ENCODE results near the gene PIGS.

Gene PIGS

DNA sequence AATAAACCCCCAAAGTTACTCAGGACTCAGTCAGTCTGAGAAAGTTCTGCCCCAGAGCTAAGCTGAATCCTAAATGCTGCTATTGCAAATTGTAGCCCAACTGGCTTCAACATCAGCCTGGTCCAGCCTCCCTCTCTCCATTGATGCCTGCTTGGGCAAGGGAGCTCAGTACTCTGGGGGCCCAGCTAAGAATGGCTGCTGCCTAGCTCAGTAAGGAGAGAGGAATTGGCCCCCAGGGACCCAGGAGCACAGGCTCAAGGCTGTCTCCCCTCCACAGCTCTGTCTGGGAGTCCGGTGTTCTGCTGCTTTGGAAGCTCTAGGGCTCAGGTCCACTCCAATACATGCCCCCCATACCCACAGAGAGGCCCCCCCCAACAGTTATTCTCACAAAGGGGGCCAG is 20.5 kb downstream of the PIGS start:
- DNase-seq (ENCODE audit: low read depth in 2 of 2) = no peak

DNA sequence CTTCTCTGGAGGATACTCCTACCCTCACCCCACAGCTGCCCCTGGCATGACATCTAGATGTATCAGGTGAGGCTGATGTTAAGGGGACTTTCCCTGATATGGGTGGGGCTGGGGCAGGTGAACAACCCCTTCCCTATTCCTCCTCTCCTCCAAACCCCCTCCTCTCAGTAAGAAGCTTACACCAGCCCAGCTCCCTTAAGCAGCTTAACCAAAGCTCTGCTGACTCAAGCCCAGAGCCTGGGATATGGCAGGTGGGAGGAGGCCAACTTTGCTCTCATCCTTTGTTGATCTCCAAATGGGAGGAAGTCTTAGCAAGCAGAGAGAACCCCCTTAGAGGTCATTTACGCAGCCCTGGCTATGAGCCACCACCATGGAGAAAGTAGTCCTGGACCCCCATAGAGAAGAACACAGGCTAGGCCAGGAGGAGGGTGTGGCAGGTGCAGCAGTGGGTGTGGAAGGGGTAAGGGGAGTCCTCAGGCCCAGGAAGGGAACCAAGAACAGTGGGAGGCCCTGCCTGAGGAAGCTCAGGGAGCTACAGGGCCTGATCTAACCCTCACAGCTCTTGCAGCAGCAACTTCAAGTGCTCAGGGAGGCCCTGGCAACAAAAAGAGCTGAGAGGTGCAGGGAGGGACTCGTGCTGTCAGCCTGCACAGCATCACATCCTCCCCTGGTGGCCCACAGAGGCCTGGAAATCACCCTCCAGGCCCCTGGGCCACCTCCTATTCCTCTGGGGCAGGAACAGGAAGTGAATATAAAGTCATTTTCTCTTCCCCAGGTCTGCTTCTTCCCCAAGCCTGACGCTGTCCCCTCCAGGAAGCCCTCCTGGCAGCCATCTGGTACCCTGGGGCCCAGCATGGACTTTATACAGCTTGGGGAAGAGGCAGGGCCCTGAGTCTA is 21.8 kb downstream of the PIGS start:
- peak; percentile 21 to 27 for DNase-seq (ENCODE audit: low read depth in 2 of 2)

DNA sequence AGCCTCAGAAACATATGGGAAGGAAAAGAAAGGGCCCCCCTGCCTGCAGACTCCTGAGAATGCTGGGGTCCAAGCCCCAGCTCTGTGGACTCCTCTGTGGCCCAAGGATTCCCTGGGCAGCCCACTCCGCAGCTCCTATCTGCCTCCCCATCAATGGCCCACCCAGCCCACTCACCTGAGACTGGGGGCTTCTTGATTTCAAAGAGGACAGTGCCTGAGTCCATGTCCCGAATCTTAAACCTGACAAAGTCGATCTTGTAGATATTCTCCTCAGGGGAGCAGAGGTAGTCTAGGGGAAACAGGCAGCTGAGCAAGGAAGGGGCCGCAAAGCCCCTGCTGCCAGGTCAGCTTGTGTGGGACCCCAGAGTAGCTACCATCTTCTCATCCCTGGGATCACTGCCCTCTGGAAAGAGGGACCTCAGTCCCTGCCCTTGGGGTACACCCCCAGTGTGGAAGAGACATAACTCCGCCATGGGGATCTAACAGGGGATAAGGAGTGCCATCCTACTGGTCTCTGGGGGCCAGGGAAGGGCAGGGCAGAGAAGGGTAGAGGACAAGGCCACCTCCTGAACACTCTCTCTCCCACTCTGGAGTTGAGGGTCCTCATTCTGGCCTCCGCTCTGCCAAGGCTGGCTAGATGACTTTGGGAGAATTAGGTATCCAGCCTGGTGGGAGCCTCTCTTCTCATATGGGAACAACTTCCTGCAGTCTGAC is 22.8 kb downstream of the PIGS start:
- DNase-seq (ENCODE audit: low read depth in 2 of 2) = no peak

DNA sequence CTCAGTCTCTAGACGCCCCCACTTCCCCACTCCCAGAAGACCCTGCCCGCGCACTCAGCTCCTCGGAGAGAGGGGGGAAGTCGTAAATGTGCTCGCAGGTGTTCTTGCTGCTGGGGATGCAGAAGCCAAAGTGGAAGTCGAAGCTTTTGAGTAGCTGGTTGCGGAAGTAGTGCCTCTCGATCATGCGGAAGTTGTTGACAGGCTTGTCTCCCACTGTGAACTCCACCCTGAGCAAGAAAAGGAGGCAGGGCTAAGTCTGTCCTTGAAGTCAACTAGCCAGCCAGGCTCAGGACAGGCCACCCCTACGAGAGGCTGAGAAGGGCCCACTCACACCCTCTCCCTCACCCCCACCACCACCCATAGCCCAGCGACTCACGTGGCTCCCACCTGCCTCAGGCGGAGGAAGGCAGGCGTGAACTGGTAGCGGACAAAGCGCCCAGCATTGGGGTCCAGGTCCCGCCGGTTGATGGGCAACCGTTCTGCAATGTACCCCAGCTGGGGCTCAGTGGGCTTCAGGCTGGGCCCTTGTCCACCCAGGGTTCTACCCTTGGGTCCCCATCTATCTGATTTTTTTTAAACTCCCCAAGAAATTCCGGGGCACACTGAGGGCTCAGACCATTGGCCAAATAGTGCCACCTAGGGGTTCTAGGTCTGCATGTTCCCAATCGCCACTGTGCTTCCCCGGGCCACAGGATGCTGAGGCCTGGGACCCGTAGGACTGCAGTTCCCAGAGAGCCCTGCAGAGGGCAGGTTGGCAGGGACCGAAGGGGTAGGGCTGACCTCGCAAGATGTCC is 23.5 kb downstream of the PIGS start:
- peak in 1 of 2 donors; percentile 49 for DNase-seq (ENCODE audit: low read depth in 2 of 2)

DNA sequence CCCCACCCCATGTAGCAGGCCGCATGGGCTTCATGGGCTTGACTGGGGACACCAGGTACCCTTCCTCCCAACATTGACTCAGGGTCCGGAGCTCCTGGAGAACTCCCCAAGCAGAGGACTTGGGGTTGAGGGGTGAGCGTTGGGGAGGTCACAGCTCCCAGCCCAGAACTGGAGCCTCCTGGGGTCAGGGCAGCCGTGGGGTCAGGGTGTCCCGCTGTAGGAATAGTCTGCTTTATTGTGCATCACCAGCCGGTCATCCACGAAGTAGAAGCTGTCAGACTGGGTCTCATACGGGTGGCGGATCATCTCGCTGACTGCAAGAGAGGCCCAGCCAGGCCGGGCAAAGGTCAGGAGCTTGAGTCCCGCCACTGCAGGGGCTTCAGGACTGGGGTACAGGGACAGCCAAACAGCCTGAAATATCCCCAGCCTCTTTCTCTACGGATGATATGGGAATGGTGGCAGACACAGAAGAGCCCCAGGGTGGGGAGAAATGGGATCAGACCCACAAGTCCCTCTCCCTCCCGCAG is 24.2 kb downstream of the PIGS start:
- no peak for DNase-seq (ENCODE audit: low read depth in 2 of 2)

DNA sequence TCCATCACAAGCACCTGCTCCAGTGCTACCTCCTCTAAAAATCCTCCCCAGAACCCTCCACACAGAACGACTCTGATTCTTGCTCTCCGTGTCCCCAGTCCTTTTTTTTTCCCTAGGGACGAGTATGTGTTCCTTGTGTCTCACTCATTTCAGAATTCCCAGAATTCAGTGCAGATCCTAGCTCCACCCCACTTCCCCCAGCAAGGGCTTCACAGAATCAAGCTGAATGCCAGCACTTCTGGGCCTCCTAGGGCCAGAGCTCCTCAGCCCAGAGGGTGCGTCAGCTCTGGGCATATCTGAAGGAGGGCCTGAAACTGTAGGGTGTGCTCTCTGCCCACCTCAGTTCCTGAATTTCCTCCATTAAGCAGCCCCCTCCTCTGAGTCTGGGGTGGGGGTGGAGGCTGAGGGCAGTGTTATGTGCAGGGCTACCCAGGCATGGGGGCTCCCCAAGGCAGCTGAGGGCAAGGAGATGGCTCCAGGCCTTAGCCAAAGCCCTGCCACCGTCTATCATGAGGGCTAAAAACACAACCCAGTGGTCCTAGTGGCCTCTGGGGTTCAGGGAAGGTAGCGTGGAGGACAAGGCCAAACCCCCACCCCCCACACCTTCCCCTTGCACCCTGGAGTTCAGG is 25.4 kb downstream of the PIGS start:
- DNase-seq (ENCODE audit: low read depth in 2 of 2) = no peak

DNA sequence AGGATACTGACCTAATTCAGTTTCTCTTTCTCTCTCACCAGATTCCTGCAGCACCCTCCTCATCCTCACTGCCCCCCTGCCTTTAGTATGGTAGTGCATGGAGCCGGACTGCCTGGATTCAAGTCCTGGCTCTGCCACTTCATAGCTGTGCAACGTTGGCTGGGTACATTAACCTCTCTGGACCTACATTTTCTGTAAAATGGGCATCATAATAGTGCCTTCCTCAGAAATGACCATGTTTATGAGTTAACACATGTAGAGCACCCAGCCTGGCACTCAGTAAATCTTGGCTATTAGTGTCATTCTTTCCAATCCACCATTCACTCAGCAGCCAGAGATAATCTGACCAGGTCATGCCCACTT is 26.2 kb downstream of the PIGS start:
- no peak for DNase-seq (ENCODE audit: low read depth in 2 of 2)

DNA sequence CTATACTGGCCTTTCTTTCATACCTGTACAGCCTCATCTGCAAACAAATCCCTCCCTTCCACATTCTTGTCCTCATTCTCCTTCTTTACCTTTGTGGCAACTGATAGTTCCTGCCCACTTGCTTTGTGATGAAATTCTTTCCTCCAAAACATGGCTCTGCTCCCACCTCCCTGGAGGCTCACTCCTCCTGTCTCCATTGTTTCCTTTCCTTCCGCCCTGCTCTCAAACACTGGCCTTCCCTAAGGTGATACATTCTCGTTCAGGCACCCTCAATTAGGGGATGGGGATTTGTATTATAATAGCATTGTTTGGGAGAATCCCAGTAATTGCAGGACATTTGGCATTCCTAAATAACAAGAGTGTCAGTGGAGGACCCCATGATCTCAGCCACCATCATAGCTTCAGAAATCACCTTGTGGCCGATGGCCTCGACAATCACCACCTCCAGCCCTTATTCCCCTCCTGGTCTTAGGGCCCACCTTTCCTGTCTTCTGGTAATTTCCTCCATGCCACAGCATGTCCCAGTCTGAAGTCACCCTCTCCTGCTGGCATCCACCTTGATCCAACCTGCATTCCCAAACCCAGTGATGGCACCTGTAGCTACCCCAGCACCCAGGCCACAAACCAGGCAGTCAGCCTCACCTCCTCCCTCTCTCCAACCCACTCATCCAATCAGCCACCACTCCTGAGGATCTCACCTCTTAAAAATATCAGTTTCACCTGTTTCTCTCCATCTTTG is 26.8 kb downstream of the PIGS start:
- DNase-seq (ENCODE audit: low read depth in 2 of 2) = no peak

DNA sequence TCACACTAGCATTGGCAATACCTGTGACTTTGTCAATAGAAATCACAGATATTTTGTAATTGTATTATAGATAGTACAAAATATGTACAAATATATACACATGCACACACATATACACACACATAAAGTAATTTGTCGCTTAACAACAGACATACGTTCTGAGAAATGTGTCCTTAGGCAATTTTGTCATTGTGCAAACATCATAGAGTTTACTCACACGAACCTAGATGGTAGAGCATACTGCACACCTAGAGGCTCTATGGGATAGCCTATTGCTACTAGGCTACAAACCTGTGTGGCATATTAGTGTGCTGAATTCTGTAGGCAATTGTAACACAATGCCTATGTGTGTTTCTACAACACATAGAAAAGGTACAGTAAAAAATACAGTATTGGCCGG is 29.9 kb downstream of the PIGS start:
- DNase-seq (ENCODE audit: low read depth in 2 of 2) = no peak

DNA sequence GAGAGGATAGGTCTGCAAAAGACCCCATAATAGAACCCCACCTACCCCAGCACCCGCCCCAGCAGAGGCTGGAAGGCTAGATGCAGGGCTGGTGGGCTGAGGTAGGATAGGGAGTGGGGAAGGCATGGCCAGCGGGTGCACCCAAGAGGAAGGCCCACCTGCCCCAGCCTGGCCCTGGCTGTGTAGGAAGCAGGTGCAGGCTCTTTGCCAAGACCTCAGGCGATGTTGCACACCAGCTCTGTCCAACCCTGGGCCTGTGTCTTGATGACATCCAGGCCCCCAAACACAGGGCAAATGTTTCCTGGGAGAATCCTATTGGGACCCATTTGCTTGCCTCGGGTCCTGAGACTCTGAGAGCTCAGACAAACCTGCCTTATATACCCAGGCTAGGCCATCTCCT is 31.1 kb downstream of the PIGS start:
- no peak for DNase-seq (ENCODE audit: low read depth in 2 of 2)

DNA sequence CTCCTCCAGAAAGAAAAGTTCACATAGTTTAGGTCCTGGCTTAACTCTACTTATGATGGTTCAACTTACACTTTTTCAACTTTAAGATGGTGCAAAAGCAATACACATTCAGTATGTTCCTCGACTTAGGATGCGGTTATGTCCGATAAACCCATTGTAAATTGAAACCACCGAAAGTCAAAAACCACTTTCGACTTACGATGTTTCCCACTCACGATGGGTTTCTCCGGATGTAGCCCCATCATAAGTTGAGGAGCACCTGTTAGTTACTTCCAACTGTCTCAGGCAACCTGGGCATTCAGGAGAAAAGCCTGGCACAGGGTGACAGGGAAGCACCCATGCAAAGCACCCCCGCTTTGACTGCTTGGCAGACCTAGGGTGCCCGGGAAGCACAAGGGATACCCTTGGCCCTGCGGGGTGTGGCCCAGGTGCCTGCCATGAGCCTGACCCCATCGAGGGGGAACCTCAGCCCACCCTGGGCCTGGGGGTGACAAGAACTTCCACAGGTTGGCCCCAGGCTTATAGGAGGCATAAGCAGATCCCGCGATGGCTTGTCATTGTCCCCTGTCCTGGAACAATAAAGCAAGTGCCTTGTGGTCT is 32.9 kb downstream of the PIGS start:
- DNase-seq (ENCODE audit: low read depth in 2 of 2) = no peak

DNA sequence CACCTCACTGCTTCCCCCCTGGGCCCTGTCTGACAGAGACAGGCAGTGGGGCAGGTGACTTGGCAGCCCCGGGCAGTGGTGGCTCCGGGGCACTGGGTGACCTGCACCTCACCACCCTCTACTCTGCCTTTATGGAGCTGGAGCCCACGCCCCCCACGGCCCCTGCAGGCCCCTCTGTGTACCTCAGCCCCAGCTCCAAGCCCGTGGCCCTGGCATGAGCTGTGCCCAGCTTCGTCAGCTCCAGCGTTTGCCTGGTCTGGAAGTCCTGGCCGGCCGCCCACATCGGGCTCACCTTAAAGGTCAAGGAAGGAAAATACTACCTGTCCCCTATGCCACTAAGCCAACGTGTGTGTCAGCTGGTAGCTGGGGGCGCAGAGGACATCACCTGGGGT is 34.1 kb downstream of the PIGS start:
- DNase-seq (ENCODE audit: low read depth in 2 of 2) = no peak

DNA sequence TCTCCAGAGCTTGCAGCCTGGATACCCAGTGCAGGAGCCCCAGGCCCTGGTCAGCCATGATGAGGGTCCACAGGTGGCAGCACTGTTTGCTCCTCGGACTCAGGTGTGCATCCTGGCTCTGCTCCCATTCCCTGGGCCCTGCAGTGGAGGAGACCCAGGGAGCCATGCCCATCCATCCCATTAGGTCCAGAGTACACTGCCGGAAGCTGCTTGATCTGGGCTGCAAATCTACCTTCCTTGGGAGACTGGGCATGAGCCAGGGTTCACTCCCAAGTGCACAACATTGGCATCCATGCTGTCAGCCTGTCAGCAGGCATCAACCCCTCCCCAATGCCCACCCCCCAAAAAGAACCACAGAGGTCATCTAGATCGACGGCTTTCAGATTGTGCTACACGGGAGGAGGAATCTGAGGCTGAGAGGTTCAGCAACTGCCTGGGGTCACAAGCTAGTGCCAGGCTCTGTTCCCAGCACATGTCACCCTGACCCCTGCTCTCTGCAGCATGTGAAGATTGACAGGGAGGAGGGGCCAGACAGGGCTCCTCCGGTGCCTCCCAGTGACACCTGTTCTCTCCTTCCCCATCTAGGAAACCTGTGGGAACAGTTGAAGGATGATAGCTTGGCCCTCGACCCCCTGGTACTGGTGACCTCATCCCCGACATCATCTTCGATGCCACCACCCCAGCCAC is 34.6 kb downstream of the PIGS start:
- no peak for DNase-seq (ENCODE audit: low read depth in 2 of 2)

DNA sequence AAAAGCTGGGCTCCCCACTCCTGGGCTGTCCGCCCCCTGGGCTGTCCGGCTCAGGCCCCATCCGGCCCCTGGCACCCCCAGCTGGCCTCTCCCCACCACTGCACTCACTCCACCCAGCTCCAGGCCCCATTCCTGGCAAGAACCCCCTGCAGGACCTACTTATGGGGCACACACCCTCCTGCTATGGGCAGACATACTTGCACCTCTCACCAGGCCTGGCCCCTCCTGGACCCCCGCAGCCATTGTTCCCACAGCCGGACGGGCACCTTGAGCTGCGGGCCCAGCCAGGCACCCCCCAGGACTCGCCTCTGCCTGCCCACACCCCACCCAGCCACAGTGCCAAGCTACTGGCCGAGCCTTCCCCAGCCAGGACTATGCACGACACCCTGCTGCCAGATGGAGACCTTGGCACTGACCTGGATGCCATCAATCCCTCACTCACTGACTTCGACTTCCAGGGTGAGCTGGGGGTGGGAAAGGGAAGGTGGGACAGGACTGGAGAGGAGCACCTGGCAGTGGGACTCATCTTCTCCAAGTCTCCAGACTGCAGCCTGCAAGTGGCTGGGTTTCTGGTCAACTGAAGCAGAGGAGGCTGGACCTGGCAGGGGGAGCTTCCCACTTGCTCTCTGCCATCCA is 36.5 kb downstream of the PIGS start:
- no peak for DNase-seq (ENCODE audit: low read depth in 2 of 2)

DNA sequence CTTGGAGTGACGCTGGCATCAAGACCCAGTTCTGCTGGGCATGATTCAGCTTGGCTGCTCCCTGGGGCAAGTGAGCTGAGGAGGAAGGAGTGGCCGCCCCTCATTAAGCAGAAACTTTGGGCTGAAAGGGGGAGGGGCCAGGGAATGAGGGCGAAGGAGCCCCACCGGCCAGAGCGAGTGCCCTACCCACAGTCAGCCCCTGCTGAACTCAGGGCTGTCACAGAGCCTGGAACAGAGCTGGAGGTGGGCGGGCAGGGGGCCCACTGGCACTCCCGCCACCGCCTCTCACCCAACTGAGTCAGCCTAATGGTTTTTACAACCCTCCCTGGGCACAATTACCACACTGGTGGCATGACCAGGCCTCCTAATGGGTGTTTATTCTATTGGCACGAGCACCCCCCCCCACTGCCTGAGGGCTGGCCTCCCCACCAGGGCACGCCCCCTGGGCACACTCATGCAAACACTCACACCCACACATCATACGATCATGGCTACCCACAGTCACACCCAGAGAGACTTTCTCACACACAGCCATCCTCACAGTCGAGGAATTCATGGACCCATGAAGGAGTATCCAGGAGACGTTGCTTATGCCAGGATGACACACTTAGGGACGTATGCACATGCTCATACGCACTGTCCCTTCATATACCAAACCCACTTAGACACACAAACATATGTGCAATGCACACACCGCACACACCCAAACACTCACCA is 38.1 kb downstream of the PIGS start:
- no peak for DNase-seq (ENCODE audit: low read depth in 2 of 2)

DNA sequence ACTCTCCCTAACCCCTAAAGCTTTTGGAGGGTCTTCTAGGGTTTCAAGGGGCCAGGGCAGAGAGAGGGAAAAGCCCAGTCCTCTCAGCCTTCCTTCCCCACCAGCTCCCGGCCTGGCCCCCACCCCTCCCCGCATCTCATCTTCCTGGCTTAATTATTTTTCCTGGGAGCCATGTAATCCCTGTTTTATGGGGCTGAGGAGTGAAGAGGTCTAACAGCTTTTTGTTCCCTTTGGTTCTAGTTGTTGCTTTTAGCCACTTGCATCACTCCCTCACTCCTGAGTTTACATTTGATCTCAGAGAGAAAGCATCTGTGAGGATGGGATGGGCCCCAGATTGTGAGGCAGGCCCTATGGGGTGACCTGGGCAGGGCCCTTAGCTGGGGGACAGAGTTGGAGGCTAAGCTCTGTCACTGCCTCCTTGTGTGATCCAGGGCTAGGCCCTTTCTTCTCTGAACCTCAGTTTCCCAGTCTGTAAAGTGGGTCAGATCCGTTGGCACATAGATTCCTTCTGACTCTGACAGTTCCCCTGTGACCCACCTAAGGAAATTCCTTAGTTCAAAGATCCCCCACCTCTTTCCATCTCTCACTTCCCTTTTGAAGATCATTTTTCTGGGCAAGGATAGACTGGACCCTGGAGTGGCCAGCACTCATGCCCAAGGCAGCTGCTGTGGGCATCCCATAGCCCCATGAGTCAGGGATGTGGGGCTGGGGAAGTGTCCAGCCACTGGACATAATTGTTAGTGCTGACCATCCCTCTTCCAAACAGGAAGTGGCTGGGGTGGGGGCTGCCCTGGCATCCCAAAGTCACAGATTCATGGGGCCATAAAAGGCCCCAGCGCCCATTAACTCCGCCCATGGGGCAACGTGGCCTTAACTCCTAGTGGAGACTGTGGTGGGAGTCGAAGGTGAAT is 39.0 kb downstream of the PIGS start:
- DNase-seq (ENCODE audit: low read depth in 2 of 2) = no peak

DNA sequence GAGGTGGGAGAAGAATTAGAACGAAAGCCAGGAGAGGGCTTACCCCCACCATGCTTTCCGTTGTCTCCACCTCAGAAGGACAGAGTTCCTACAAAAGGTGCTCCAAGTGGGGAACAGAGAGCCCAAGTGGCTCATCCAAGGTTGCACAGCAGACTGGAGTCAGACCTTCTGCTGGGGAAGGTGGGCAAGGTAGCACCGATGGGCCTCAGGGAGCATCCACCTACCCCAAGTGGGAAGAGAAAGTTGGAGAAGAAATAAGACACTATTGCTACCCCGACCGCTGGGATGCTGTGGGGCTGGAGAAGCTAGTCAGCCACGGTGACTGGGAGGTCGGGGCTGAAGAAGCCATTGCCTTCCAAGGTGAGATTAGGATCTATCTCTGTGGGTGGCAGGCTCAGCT is 40.4 kb downstream of the PIGS start:
- DNase-seq (ENCODE audit: low read depth in 2 of 2) = no peak

DNA sequence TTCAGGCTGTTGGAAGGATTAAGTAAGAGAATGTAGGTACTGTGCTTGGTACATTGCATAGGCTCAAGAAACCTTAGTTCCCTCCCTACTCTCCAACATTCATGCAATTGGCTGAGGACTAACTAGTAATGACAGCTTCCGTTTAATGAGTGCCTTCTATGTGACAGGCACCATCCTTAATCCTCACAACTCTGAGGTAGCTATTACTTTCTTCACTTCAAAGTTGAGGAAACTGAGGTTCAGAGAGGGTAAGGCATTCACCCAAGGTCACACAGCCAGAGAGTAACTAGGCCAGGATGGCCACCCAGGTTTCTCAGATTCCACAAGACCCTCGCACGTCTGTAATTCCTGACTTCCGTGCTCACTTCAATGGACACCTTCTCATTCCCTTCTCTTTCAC is 41.1 kb downstream of the PIGS start:
- DNase-seq (ENCODE audit: low read depth in 2 of 2) = no peak
